GM12878 (cell line): ENCODE data around the gene CACNA1B.

Source experiments
- ATF3 ChIP-seq: IDR thresholded peaks from 2 replicates; pipeline ENCODE4 v1.6.1; 2011; ENCODE audit warnings: low read depth, mild to moderate bottlenecking, low read length, moderate library complexity, borderline replicate concordance; ENCODE audit errors: extremely low read depth
- CHD2 ChIP-seq: IDR thresholded peaks from 2 replicates; pipeline ENCODE4 v1.6.1; 2011; ENCODE audit warnings: low read depth, low read length, improper control_type of control experiment, borderline replicate concordance
- EGR1 ChIP-seq, 2 experiments: IDR thresholded peaks; 1 replicate in 1 of 2; 2 replicates in 1 of 2; pipeline ENCODE4 v1.6.1; 2011 to 2012; ENCODE audit warnings: low read depth in 2 of 2, low read length in 2 of 2, borderline replicate concordance in 1 of 2, mild to moderate bottlenecking in 1 of 2, moderate library complexity in 1 of 2
- EZH2 ChIP-seq: IDR thresholded peaks from 2 replicates; pipeline ENCODE4 v1.6.1; 2012; ENCODE audit warnings: low read depth, mild to moderate bottlenecking, control low read depth, inconsistent platforms, low read length, borderline replicate concordance; ENCODE audit not compliant: control insufficient read depth
- NFXL1 ChIP-seq: fragments of 450-650 bp; IDR thresholded peaks from 2 replicates; pipeline ENCODE4 v1.6.1; 2017; ENCODE audit warnings: antibody characterized with exemption, mild to moderate bottlenecking, borderline replicate concordance
- POLR2A ChIP-seq: IDR thresholded peaks from 2 replicates; pipeline ENCODE4 v1.6.1; 2011; ENCODE audit warnings: low read depth, mild to moderate bottlenecking, low read length
- POLR2AphosphoS5 ChIP-seq: IDR thresholded peaks from 2 replicates; pipeline ENCODE4 v1.6.1; 2011; ENCODE audit warnings: mild to moderate bottlenecking, low read length, inconsistent platforms
- REST ChIP-seq: IDR thresholded peaks from 2 replicates; pipeline ENCODE4 v1.6.1; 2012; ENCODE audit warnings: mild to moderate bottlenecking, low read depth, low read length
- YY1 ChIP-seq: IDR thresholded peaks from 2 replicates; pipeline ENCODE4 v1.6.1; 2011; ENCODE audit warnings: low read depth, mild to moderate bottlenecking, low read length
- ZBTB33 ChIP-seq: fragments of 450-650 bp; IDR thresholded peaks from 2 replicates; pipeline ENCODE4 v1.6.1; 2017; ENCODE audit warnings: mild to moderate bottlenecking

GRCh38 chr9:137984005-137984404 is 106.4 kb downstream of the CACNA1B start:
- TF ChIP-seq YY1 (no peak), ZBTB33 (no peak), ATF3 (no peak), POLR2AphosphoS5 (no peak), NFXL1 (no peak), REST (no peak), EZH2 (no peak), POLR2A (no peak), EGR1 (IDR thresholded peaks at IDR 0.05; ENCODE audit: borderline replicate concordance in 1 of 2, low read depth in 2 of 2, low read length in 2 of 2) (no peak), CHD2 (no peak)
